Astrocyte (in vitro differentiated cells and primary cell): ENCODE measurements around the gene SPIB.

Experiments used
- EZH2 ChIP-seq: IDR thresholded peaks from 2 replicates; pipeline ENCODE4 v1.6.1; 2012; ENCODE audit warnings: mild to moderate bottlenecking, low read length, inconsistent platforms; ENCODE audit not compliant: insufficient read depth
- TF ChIP-seq, protein P1 (sequence below): IDR thresholded peaks from 2 replicates; pipeline ENCODE4 v1.5.1; 2011; ENCODE audit warnings: low read depth, mild to moderate bottlenecking, inconsistent platforms, low read length, moderate library complexity; ENCODE audit not compliant: insufficient read depth

GRCh38 chr19:50459638-50460037 is 40.9 kb downstream of the SPIB start:
- TF ChIP-seq, protein P1, sequence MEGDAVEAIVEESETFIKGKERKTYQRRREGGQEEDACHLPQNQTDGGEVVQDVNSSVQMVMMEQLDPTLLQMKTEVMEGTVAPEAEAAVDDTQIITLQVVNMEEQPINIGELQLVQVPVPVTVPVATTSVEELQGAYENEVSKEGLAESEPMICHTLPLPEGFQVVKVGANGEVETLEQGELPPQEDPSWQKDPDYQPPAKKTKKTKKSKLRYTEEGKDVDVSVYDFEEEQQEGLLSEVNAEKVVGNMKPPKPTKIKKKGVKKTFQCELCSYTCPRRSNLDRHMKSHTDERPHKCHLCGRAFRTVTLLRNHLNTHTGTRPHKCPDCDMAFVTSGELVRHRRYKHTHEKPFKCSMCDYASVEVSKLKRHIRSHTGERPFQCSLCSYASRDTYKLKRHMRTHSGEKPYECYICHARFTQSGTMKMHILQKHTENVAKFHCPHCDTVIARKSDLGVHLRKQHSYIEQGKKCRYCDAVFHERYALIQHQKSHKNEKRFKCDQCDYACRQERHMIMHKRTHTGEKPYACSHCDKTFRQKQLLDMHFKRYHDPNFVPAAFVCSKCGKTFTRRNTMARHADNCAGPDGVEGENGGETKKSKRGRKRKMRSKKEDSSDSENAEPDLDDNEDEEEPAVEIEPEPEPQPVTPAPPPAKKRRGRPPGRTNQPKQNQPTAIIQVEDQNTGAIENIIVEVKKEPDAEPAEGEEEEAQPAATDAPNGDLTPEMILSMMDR = no peak
- TF ChIP-seq EZH2 = no peak
